Neural progenitor cell (in vitro differentiated cells): ENCODE results near the gene MPP2. TPM values are rescaled to one million over a fixed set of nuclear protein-coding genes. Genes with fewer than 3 reads are reported as not detected.
"Not testable (repeated sequence)": the region's sequence is repeated elsewhere in the genome, so short reads cannot be mapped to it uniquely, and the experiment has no call there.

ENCODE experiments used
- DNase-seq: peaks from one replicate; pipeline ENCODE4 v3.0.0-alpha.2; 2016; ENCODE audit warnings: low spot score
- H2AFZ ChIP-seq: fragments of 200-600 bp; sonication (generic); replicated peaks from 2 replicates; pipeline ENCODE4 v1.6.1; 2016; ENCODE audit warnings: antibody characterized with exemption
- H3F3A ChIP-seq: fragments of 200-600 bp; sonication (generic); 2 replicates; pipeline ENCODE4 v1.6.1; 2016; ENCODE audit warnings: antibody characterized with exemption, low read depth
- H3K27ac ChIP-seq: fragments of 200-600 bp; sonication (generic); 2 replicates; pipeline ENCODE4 v1.5.1; 2016; ENCODE audit warnings: mild to moderate bottlenecking
- H3K27me3 ChIP-seq: fragments of 200-600 bp; sonication (generic); 2 replicates; pipeline ENCODE4 v1.6.1; 2016; ENCODE audit warnings: mild to moderate bottlenecking, moderate library complexity
- H3K36me3 ChIP-seq: fragments of 200-600 bp; sonication (generic); 2 replicates; pipeline ENCODE4 v1.5.1; 2016
- H3K4me1 ChIP-seq: fragments of 200-600 bp; sonication (generic); 2 replicates; pipeline ENCODE4 v1.6.1; 2016; ENCODE audit warnings: mixed run types
- H3K4me2 ChIP-seq: fragments of 200-600 bp; sonication (generic); 2 replicates; pipeline ENCODE4 v1.6.1; 2016
- H3K4me3 ChIP-seq: fragments of 200-600 bp; sonication (generic); 2 replicates; pipeline ENCODE4 v1.5.1; 2016
- H3K79me2 ChIP-seq: fragments of 200-600 bp; sonication (generic); 2 replicates; pipeline ENCODE4 v1.6.1; 2016; ENCODE audit warnings: low read depth
- H3K9ac ChIP-seq: fragments of 200-600 bp; sonication (generic); 2 replicates; pipeline ENCODE4 v1.6.1; 2016
- H3K9me3 ChIP-seq: fragments of 200-600 bp; sonication (generic); 2 replicates; pipeline ENCODE4 v1.5.1; 2016; ENCODE audit warnings: low read depth
- H4K20me1 ChIP-seq: fragments of 200-600 bp; sonication (generic); 2 replicates; pipeline ENCODE4 v1.6.1; 2016; ENCODE audit warnings: low read depth
- H3K27ac Mint-ChIP-seq: 3 replicates; pipeline ENCODE4 v1.8.0; 2021; ENCODE audit warnings: mixed read lengths
- H3K27me3 Mint-ChIP-seq: 2 replicates; pipeline ENCODE4 v1.8.0; 2022; ENCODE audit warnings: low read depth, mild to moderate bottlenecking, inconsistent platforms, moderate library complexity, mixed read lengths; ENCODE audit not compliant: insufficient read depth
- H3K36me3 Mint-ChIP-seq: 3 replicates; pipeline ENCODE4 v1.8.0; 2021; ENCODE audit warnings: mixed read lengths
- H3K4me1 Mint-ChIP-seq: 3 replicates; pipeline ENCODE4 v1.8.0; 2021; ENCODE audit warnings: mixed read lengths
- H3K4me3 Mint-ChIP-seq: 3 replicates; pipeline ENCODE4 v1.8.0; 2021; ENCODE audit warnings: mild to moderate bottlenecking, moderate library complexity, mixed read lengths
- H3K9me3 Mint-ChIP-seq: 3 replicates; pipeline ENCODE4 v1.8.0; 2020; ENCODE audit warnings: mixed read lengths
- CTCF ChIP-seq: fragments of 200-600 bp; sonication (generic); IDR thresholded peaks from 2 replicates; pipeline ENCODE4 v1.5.1; 2017; ENCODE audit warnings: antibody characterized with exemption, mild to moderate bottlenecking
- EZH2 ChIP-seq: fragments of 200-600 bp; sonication (generic); IDR thresholded peaks from 2 replicates; pipeline ENCODE4 v1.6.1; 2017; ENCODE audit warnings: antibody characterized with exemption, mild to moderate bottlenecking, moderate library complexity
- EZH2phosphoT487 ChIP-seq: fragments of 200-600 bp; sonication (generic); IDR thresholded peaks from 2 replicates; pipeline ENCODE4 v1.6.1; 2017; ENCODE audit warnings: antibody characterized with exemption
- total RNA-seq: library from RNA; depleted of rRNA; stranded (reverse); fragments of >200 nt; gene quantifications from 2 replicates; pipeline ENCODE4 v1.2.3, GENCODE V29; 2015; ENCODE audit warnings: low replicate concordance

Gene MPP2
- total RNA-seq, 1 donor from 2014 or later: 7.8 TPM

GRCh38 chr17:43845766-43846165, 61.6 kb downstream of the MPP2 start:
- H3K27ac Mint-ChIP-seq: no peak overlapping the region
- Histone ChIP-seq H3K4me1 (no peaks in the 10 kb centered on the region), H3K79me2 (no peaks in the 10 kb centered on the region), H2AFZ (no peak overlapping the region), H3K36me3 (no peaks in the 10 kb centered on the region), H3K27ac (no peak overlapping the region), H3K27me3 (no peaks in the 10 kb centered on the region), H3F3A (peaks cover 6% of the 10 kb centered on the region), H4K20me1 (no peaks in the 10 kb centered on the region), H3K4me2 (no peak overlapping the region), H3K4me3 (no peak overlapping the region), H3K9me3 (no peaks in the 10 kb centered on the region), H3K9ac (no peak overlapping the region)
- H3K4me1 Mint-ChIP-seq: peaks cover 16% of the 10 kb centered on the region
- TF ChIP-seq EZH2phosphoT487: no peak
- peak overlapping the region; percentile 60 for H3K4me3 Mint-ChIP-seq
- DNase-seq: no peak
- no peaks in the 10 kb centered on the region for H3K36me3 Mint-ChIP-seq
- H3K9me3 Mint-ChIP-seq: no peaks in the 10 kb centered on the region
- H3K27me3 Mint-ChIP-seq: peaks cover 8% of the 10 kb centered on the region

DNA sequence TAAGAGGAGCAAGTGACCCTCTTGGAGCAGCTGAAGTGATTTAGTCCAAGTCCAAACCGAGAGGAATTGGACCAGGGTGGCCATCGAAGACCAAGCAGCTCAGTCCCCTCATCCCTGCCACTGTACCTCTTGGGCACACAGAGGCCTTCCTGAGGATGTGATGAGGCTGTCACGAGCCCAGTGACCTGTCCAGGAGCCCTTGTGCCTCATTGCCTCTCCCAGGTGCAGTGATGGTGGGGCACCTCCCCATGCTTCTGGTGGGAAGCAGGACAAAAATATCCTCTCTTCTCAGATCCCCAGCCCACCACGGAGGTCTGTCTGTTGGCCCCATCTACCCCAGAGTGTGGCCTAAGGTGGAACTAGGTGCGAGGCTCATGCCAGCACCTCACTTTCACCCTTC, 63.1 kb downstream of the MPP2 start:
- H3K9me3 Mint-ChIP-seq: no peaks in the 10 kb centered on the region
- Histone ChIP-seq H3K9me3 (no peaks in the 10 kb centered on the region), H3K4me2 (no peak overlapping the region), H3F3A (peaks cover 6% of the 10 kb centered on the region), H3K27me3 (peaks cover 6% of the 10 kb centered on the region), H4K20me1 (no peaks in the 10 kb centered on the region), H2AFZ (no peak overlapping the region), H3K36me3 (no peaks in the 10 kb centered on the region), H3K9ac (no peak overlapping the region), H3K4me3 (no peak overlapping the region), H3K27ac (no peak overlapping the region), H3K4me1 (no peaks in the 10 kb centered on the region), H3K79me2 (no peaks in the 10 kb centered on the region)
- peaks cover 10% of the 10 kb centered on the region for H3K27me3 Mint-ChIP-seq
- no peak overlapping the region for H3K4me3 Mint-ChIP-seq
- DNase-seq: no peak
- TF ChIP-seq EZH2phosphoT487 (no peak), CTCF (no peak), EZH2 (no peak)
- H3K4me1 Mint-ChIP-seq: peaks cover 21% of the 10 kb centered on the region
- no peak overlapping the region for H3K27ac Mint-ChIP-seq
- H3K36me3 Mint-ChIP-seq: no peaks in the 10 kb centered on the region

GRCh38 chr17:43842975-43843325, 64.4 kb downstream of the MPP2 start:
- TF ChIP-seq CTCF (no peak), EZH2 (no peak), EZH2phosphoT487 (no peak)
- H3K4me1 Mint-ChIP-seq: peaks cover 21% of the 10 kb centered on the region
- H3K4me3 ChIP-seq: no peak overlapping the region
- no peak for DNase-seq
- no peaks in the 10 kb centered on the region for H4K20me1 ChIP-seq
- no peaks in the 10 kb centered on the region for H3K9me3 Mint-ChIP-seq
- H3K27me3 Mint-ChIP-seq: peaks cover 10% of the 10 kb centered on the region
- H3K27me3 ChIP-seq: peaks cover 9% of the 10 kb centered on the region
- H3K9me3 ChIP-seq: no peaks in the 10 kb centered on the region
- H3K36me3 Mint-ChIP-seq: no peaks in the 10 kb centered on the region
- peaks cover 6% of the 10 kb centered on the region for H3F3A ChIP-seq
- no peak overlapping the region for H3K4me2 ChIP-seq
- H2AFZ ChIP-seq: no peak overlapping the region
- H3K4me3 Mint-ChIP-seq: no peak overlapping the region
- H3K79me2 ChIP-seq: no peaks in the 10 kb centered on the region
- H3K9ac ChIP-seq: no peak overlapping the region
- H3K4me1 ChIP-seq: no peaks in the 10 kb centered on the region
- peak overlapping the region; percentile 15 for H3K27ac Mint-ChIP-seq
- H3K27ac ChIP-seq: no peak overlapping the region
- no peaks in the 10 kb centered on the region for H3K36me3 ChIP-seq

- DNase-seq, H3K36me3 ChIP-seq, H2AFZ ChIP-seq, H3F3A ChIP-seq, H3K9me3 Mint-ChIP-seq, H3K9ac ChIP-seq, H3K79me2 ChIP-seq, H3K4me3 ChIP-seq, H3K27ac ChIP-seq, H3K36me3 Mint-ChIP-seq, H3K4me3 Mint-ChIP-seq, H3K27me3 ChIP-seq, H3K27me3 Mint-ChIP-seq, H3K9me3 ChIP-seq, H3K4me1 ChIP-seq, H3K4me2 ChIP-seq, H4K20me1 ChIP-seq: not testable (repeated sequence)
- peak overlapping the region; percentile 15 for H3K27ac Mint-ChIP-seq
- H3K4me1 Mint-ChIP-seq: peaks cover 17% of the 10 kb centered on the region
Observed at GRCh38 chr17:43842091-43842974, 65.0 kb downstream of the MPP2 start.
